ENCODE data around the gene RAB3D.
"Not testable (repeated sequence)": the region's sequence is repeated elsewhere in the genome, so short reads cannot be mapped to it uniquely, and the experiment has no call there.

RAB3D gene

DNA sequence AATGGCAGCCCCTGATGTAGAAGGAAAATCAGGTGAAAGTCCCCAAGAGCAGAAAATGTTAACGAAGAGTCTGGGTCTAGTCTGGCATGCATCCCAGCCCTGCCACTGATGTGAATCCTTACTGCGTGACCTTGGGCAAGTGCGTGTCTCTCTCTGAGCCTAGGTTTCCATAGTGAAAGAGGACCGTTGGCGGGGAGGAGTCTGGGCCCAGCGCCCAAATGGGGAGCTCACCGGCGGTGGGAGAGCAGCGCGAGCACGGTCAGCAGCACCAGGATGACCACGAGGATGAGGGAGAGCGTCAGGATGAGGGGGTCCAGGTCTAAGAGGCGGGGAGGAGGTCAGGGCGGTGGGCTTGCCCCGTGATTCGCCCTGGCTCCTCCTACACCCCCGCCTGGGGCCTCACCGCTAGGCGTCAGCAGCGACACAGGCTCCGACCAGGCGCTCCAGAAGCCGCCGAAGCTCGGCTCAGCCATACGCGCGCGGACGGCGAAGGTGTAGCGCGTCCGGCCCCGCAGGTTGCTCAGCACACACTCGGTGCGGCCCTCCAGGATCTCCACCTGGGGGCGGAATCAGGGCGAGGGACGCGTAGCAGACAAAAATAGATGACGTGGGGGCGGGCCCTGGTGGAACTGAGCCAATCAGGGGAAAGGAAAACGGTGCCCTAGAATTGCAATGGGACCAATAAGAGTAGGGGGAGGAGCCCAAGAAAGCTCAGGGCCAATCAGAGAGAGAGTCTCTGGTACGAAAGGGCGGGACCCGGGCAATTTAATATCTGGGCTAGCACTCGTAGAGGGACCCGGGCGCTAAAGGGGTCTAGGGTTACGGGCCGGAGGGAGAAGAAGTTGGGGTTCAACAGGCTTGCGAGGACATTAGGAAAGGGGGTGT lies 41.4 kb upstream of the RAB3D start:
- WGBS (ENCODE audit: insufficient coverage) = 1% methylated on average over 49 of the region's 54 CpGs
- no peaks in the 10 kb centered on the region for H3K9me3 ChIP-seq (ENCODE audit: control extremely low read depth in 1 of 5, control insufficient read depth in 4 of 5, insufficient read depth in 2 of 5, low read depth in 1 of 5, low read length in 4 of 5)
- H3K4me1 ChIP-seq (ENCODE audit: control extremely low read depth in 1 of 4, control insufficient read depth in 4 of 4, insufficient read depth in 4 of 4, low read length in 3 of 4) = peaks cover 13 to 66% (median 61%) of the 10 kb centered on the region in 4 experiments
- POLR2A ChIA-PET = interaction anchor here (0.6 to 1.0 kb wide), 3 partner anchors 35 to 1632 kb away, joined by 3 to 6 read pairs (median 4); partner anchors contain the start of genes CCDC159, RAB3D and TMEM205
- H3K27me3 ChIP-seq (replicated peaks in 2 of 5; ENCODE audit: control insufficient read depth in 4 of 5, insufficient read depth in 5 of 5, low read length in 4 of 5) = peaks cover 0 to 6% (median 0%) of the 10 kb centered on the region in 5 experiments
- H3K4me3 ChIP-seq (ENCODE audit: control insufficient read depth in 1 of 7, extremely low read depth in 1 of 7, insufficient read depth in 4 of 7, low read depth in 2 of 7, low read length in 6 of 7) = peak overlapping the region; percentile 47 to 87 (median 71)
- CTCF ChIA-PET = interaction anchor here (0.7 to 6.0 kb wide), 28 partner anchors 10 to 104 kb away, joined by 3 to 36 read pairs (median 4); partner anchors contain the start of genes CCDC159, ODAD3, PRKCSH and RAB3D
- peak overlapping the region; percentile 50 to 80 for H3K27ac ChIP-seq (ENCODE audit: insufficient read depth in 1 of 2, low read depth in 1 of 2, low read length in 2 of 2, poor library complexity in 1 of 2, severe bottlenecking in 2 of 2)
- no peaks in the 10 kb centered on the region for H3K36me3 ChIP-seq (ENCODE audit: control insufficient read depth in 4 of 4, insufficient read depth in 4 of 4, low read length in 3 of 4)
- DNase-seq = peak; percentile 96 to 98 (median 97)

- CTCF ChIA-PET = interaction anchor here (0.8 to 6.0 kb wide), 14 partner anchors 27 to 103 kb away, joined by 3 to 36 read pairs (median 6); partner anchors contain the start of gene RGL3
- Histone ChIP-seq H3K27me3 (replicated peaks in 2 of 5; ENCODE audit: control insufficient read depth in 4 of 5, insufficient read depth in 5 of 5, low read length in 4 of 5) (peaks cover 0 to 6% (median 0%) of the 10 kb centered on the region in 5 experiments), H3K4me3 (ENCODE audit: control insufficient read depth in 1 of 7, extremely low read depth in 1 of 7, insufficient read depth in 4 of 7, low read depth in 2 of 7, low read length in 6 of 7) (no peak overlapping the region), H3K9me3 (ENCODE audit: control extremely low read depth in 1 of 5, control insufficient read depth in 4 of 5, insufficient read depth in 2 of 5, low read depth in 1 of 5, low read length in 4 of 5) (no peaks in the 10 kb centered on the region), H3K27ac (ENCODE audit: insufficient read depth in 1 of 2, low read depth in 1 of 2, low read length in 2 of 2, poor library complexity in 1 of 2, severe bottlenecking in 2 of 2) (no peak overlapping the region), H3K36me3 (ENCODE audit: control insufficient read depth in 4 of 4, insufficient read depth in 4 of 4, low read length in 3 of 4) (no peaks in the 10 kb centered on the region), H3K4me1 (ENCODE audit: control extremely low read depth in 1 of 4, control insufficient read depth in 4 of 4, insufficient read depth in 4 of 4, low read length in 3 of 4) (peaks cover 15 to 76% (median 69%) of the 10 kb centered on the region in 4 experiments)
- POLR2A ChIA-PET = no interaction called here
- 98% methylated on average over 6 of the region's 7 CpGs for WGBS (ENCODE audit: insufficient coverage)
- DNase-seq = peak in 1 of 3 donors; percentile 14
Measured at GRCh38 chr19:11379857-11380350, 40.4 kb upstream of the RAB3D start.

- CTCF ChIA-PET = interaction anchor here (1.4 to 6.0 kb wide), 7 partner anchors 8 to 104 kb away, joined by 4 to 36 read pairs (median 8); no protein-coding TSS in a partner anchor
Measured at GRCh38 chr19:11379269-11379845, 39.9 kb upstream of the RAB3D start.

GRCh38 chr19:11378319-11379189 lies 39.1 kb upstream of the RAB3D start:
- no peaks in the 10 kb centered on the region for H3K9me3 ChIP-seq (ENCODE audit: control extremely low read depth in 1 of 5, control insufficient read depth in 4 of 5, insufficient read depth in 2 of 5, low read depth in 1 of 5, low read length in 4 of 5)
- peaks cover 0 to 6% (median 0%) of the 10 kb centered on the region in 5 experiments for H3K27me3 ChIP-seq (replicated peaks in 2 of 5; ENCODE audit: control insufficient read depth in 4 of 5, insufficient read depth in 5 of 5, low read length in 4 of 5)
- WGBS (ENCODE audit: insufficient coverage) = 39% methylated on average over 4 of the region's 8 CpGs
- no peak overlapping the region for H3K27ac ChIP-seq (ENCODE audit: insufficient read depth in 1 of 2, low read depth in 1 of 2, low read length in 2 of 2, poor library complexity in 1 of 2, severe bottlenecking in 2 of 2)
- DNase-seq = peak; percentile 38 to 62 (median 60)
- POLR2A ChIA-PET = interaction anchor here (0.7 kb wide), 1 partner anchor 66 kb away, joined by 3 read pairs; no protein-coding TSS in a partner anchor
- CTCF ChIA-PET = interaction anchor here (1.0 to 3.1 kb wide), 17 partner anchors 9 to 107 kb away, joined by 3 to 18 read pairs (median 5); partner anchors contain the start of gene TSPAN16
- no peak overlapping the region for H3K4me3 ChIP-seq (ENCODE audit: control insufficient read depth in 1 of 7, extremely low read depth in 1 of 7, insufficient read depth in 4 of 7, low read depth in 2 of 7, low read length in 6 of 7)
- no peaks in the 10 kb centered on the region for H3K36me3 ChIP-seq (ENCODE audit: control insufficient read depth in 4 of 4, insufficient read depth in 4 of 4, low read length in 3 of 4)
- H3K4me1 ChIP-seq (ENCODE audit: control extremely low read depth in 1 of 4, control insufficient read depth in 4 of 4, insufficient read depth in 4 of 4, low read length in 3 of 4) = peaks cover 19 to 76% (median 70%) of the 10 kb centered on the region in 4 experiments

More at GRCh38 chr19:11379269-11379845, 39.9 kb upstream of the RAB3D start:
- H3K4me1 ChIP-seq (ENCODE audit: control extremely low read depth in 1 of 4, control insufficient read depth in 4 of 4, insufficient read depth in 4 of 4, low read length in 3 of 4) = peaks cover 15 to 75% (median 70%) of the 10 kb centered on the region in 4 experiments
- POLR2A ChIA-PET; H3K36me3 ChIP-seq (ENCODE audit: control insufficient read depth in 4 of 4, insufficient read depth in 4 of 4, low read length in 3 of 4); H3K9me3 ChIP-seq (ENCODE audit: control extremely low read depth in 1 of 5, control insufficient read depth in 4 of 5, insufficient read depth in 2 of 5, low read depth in 1 of 5, low read length in 4 of 5); H3K27me3 ChIP-seq (replicated peaks in 2 of 5; ENCODE audit: control insufficient read depth in 4 of 5, insufficient read depth in 5 of 5, low read length in 4 of 5); H3K4me3 ChIP-seq (ENCODE audit: control insufficient read depth in 1 of 7, extremely low read depth in 1 of 7, insufficient read depth in 4 of 7, low read depth in 2 of 7, low read length in 6 of 7); H3K27ac ChIP-seq (ENCODE audit: insufficient read depth in 1 of 2, low read depth in 1 of 2, low read length in 2 of 2, poor library complexity in 1 of 2, severe bottlenecking in 2 of 2): not testable (repeated sequence)
- 91% methylated on average over 6 of the region's 14 CpGs for WGBS (ENCODE audit: insufficient coverage)
- peak in 1 of 3 donors; percentile 15 for DNase-seq

DNA sequence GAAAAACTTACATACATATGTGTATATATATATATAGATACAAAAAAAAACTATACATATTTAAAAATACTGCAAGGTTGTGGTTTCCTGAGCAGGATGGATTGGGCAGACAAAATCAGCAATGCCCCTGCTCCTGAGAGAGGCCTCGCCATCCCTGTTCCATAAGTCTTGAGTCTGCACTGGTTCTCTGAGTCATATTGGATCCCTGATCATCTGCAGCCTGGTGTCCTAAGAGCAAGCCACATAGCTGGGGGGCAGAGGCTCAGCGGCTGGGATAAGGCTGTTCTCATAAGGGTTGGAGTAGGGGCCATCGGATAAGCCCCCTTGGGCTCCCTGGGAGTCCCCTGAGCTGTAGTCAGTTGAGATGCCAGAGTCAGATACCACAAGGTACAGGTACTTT lies 38.3 kb upstream of the RAB3D start:
- no peak overlapping the region for H3K27ac ChIP-seq (ENCODE audit: insufficient read depth in 1 of 2, low read depth in 1 of 2, low read length in 2 of 2, poor library complexity in 1 of 2, severe bottlenecking in 2 of 2)
- POLR2A ChIA-PET = interaction anchor here (0.7 kb wide), 1 partner anchor 65 kb away, joined by 3 read pairs; no protein-coding TSS in a partner anchor
- CTCF ChIA-PET = interaction anchor here (0.8 to 3.1 kb wide), 23 partner anchors 10 to 119 kb away, joined by 3 to 18 read pairs (median 4); partner anchors contain the start of gene TSPAN16
- H3K4me3 ChIP-seq (ENCODE audit: control insufficient read depth in 1 of 7, extremely low read depth in 1 of 7, insufficient read depth in 4 of 7, low read depth in 2 of 7, low read length in 6 of 7) = no peak overlapping the region
- peaks cover 0 to 6% (median 0%) of the 10 kb centered on the region in 5 experiments for H3K27me3 ChIP-seq (replicated peaks in 2 of 5; ENCODE audit: control insufficient read depth in 4 of 5, insufficient read depth in 5 of 5, low read length in 4 of 5)
- no peak for DNase-seq
- H3K9me3 ChIP-seq (ENCODE audit: control extremely low read depth in 1 of 5, control insufficient read depth in 4 of 5, insufficient read depth in 2 of 5, low read depth in 1 of 5, low read length in 4 of 5) = no peaks in the 10 kb centered on the region
- WGBS (ENCODE audit: insufficient coverage) = 92% methylated on average over 2 of the region's 3 CpGs
- H3K36me3 ChIP-seq (ENCODE audit: control insufficient read depth in 4 of 4, insufficient read depth in 4 of 4, low read length in 3 of 4) = no peaks in the 10 kb centered on the region
- peaks cover 19 to 74% (median 66%) of the 10 kb centered on the region in 4 experiments for H3K4me1 ChIP-seq (ENCODE audit: control extremely low read depth in 1 of 4, control insufficient read depth in 4 of 4, insufficient read depth in 4 of 4, low read length in 3 of 4)

GRCh38 chr19:11377237-11377636 lies 37.8 kb upstream of the RAB3D start:
- CTCF ChIA-PET = interaction anchor here (0.8 to 3.1 kb wide), 21 partner anchors 9 to 296 kb away, joined by 3 to 18 read pairs (median 5); partner anchors contain the start of gene TSPAN16
- no peaks in the 10 kb centered on the region for H3K9me3 ChIP-seq (ENCODE audit: control extremely low read depth in 1 of 5, control insufficient read depth in 4 of 5, insufficient read depth in 2 of 5, low read depth in 1 of 5, low read length in 4 of 5)
- H3K27me3 ChIP-seq (replicated peaks in 2 of 5; ENCODE audit: control insufficient read depth in 4 of 5, insufficient read depth in 5 of 5, low read length in 4 of 5) = peaks cover 0 to 4% (median 0%) of the 10 kb centered on the region in 5 experiments
- POLR2A ChIA-PET = interaction anchor here (0.6 kb wide), 2 partner anchors 54 to 416 kb away, joined by 4 read pairs; no protein-coding TSS in a partner anchor
- no peak overlapping the region for H3K27ac ChIP-seq (ENCODE audit: insufficient read depth in 1 of 2, low read depth in 1 of 2, low read length in 2 of 2, poor library complexity in 1 of 2, severe bottlenecking in 2 of 2)
- DNase-seq = peak in 2 of 3 donors; percentile 45 to 54
- peaks cover 19 to 70% (median 64%) of the 10 kb centered on the region in 4 experiments for H3K4me1 ChIP-seq (ENCODE audit: control extremely low read depth in 1 of 4, control insufficient read depth in 4 of 4, insufficient read depth in 4 of 4, low read length in 3 of 4)
- H3K4me3 ChIP-seq (ENCODE audit: control insufficient read depth in 1 of 7, extremely low read depth in 1 of 7, insufficient read depth in 4 of 7, low read depth in 2 of 7, low read length in 6 of 7) = peak overlapping the region in 1 of 7 experiments; percentile 11
- no peaks in the 10 kb centered on the region for H3K36me3 ChIP-seq (ENCODE audit: control insufficient read depth in 4 of 4, insufficient read depth in 4 of 4, low read length in 3 of 4)
